HepG2 (cell line): ENCODE results near the gene MRPS7. TPM values are rescaled to one million over a fixed set of nuclear protein-coding genes. Genes with fewer than 3 reads are reported as not detected.

ENCODE experiments used
- AGO1 ChIP-seq: fragments of 200-400 bp; formaldehyde crosslinking; IDR thresholded peaks from 2 replicates; pipeline ENCODE4 v1.6.1; 2017; ENCODE audit warnings: mild to moderate bottlenecking, low read depth, low read length, moderate library complexity; ENCODE audit not compliant: poor library complexity, severe bottlenecking
- FIP1L1 ChIP-seq: fragments of 200-400 bp; formaldehyde crosslinking; IDR thresholded peaks from 2 replicates; pipeline ENCODE4 v1.6.1; 2018; ENCODE audit warnings: low read depth, mild to moderate bottlenecking, low read length, moderate library complexity, borderline replicate concordance; ENCODE audit not compliant: insufficient read depth
- SALL1 ChIP-seq: sonication (generic); formaldehyde crosslinking; IDR thresholded peaks from 2 replicates; pipeline ENCODE4 v1.8.0; 2022; ENCODE audit warnings: mild to moderate bottlenecking, missing genetic modification reagents
- SRSF1 ChIP-seq: fragments of 200-400 bp; formaldehyde crosslinking; optimal IDR thresholded peaks from 2 replicates; pipeline ENCODE3; 2017; ENCODE audit warnings: mild to moderate bottlenecking, low read depth, low read length, moderate library complexity
- polyA plus RNA-seq, 8 experiments: library from polyadenylated mRNA; depleted of rRNA in 3 of 8; stranded (reverse) in 7 of 8; unstranded in 1 of 8; fragments of >200 nt; fragmentation: Illumina TruSeq in 4 of 8; extraction: Trizol in 4 of 8; gene quantifications; 2 replicates each; pipeline versions ENCODE4 v1.2.1 to v1.2.3, GENCODE V29; 2011 to 2016; ENCODE audit warnings: low read depth in 4 of 8, missing spikeins in 1 of 8, mixed read lengths in 1 of 8; ENCODE audit not compliant: insufficient read depth in 1 of 8
- total RNA-seq, 5 experiments: library from RNA; depleted of rRNA; stranded (reverse); fragments of >200 nt; fragmentation: Illumina TruSeq; extraction: Trizol; gene quantifications; 2 replicates each; pipeline ENCODE4 v1.2.3, GENCODE V29; 2016; ENCODE audit warnings: low read depth in 1 of 5
- TF ChIP-seq, protein P1 (sequence below): sonication (generic); formaldehyde crosslinking; IDR thresholded peaks from 2 replicates; pipeline ENCODE4 v1.4.0; 2020; ENCODE audit warnings: missing genetic modification reagents, mild to moderate bottlenecking, borderline replicate concordance
- TF ChIP-seq, protein P2 (sequence below), 2 experiments: sonication (generic) in 1 of 2; formaldehyde crosslinking in 1 of 2; IDR thresholded peaks; 2 replicates each; pipeline versions ENCODE4 v1.6.1 to v1.9.0; 2014 to 2022; ENCODE audit warnings: antibody characterized with exemption in 1 of 2, borderline replicate concordance in 1 of 2, inconsistent platforms in 1 of 2, low read depth in 1 of 2, missing genetic modification reagents in 1 of 2
- TF ChIP-seq, protein P3 (sequence below): sonication (generic); formaldehyde crosslinking; IDR thresholded peaks from 2 replicates; pipeline ENCODE4 v1.8.0; 2022; ENCODE audit warnings: missing genetic modification reagents, mild to moderate bottlenecking, moderate library complexity, borderline replicate concordance

The MRPS7 gene
- total and polyA plus RNA-seq, 2 of the 13 experiments (the other 11 are each of a cell fraction or from before 2014, with no cell fraction given): 97.0 to 162 TPM

DNA sequence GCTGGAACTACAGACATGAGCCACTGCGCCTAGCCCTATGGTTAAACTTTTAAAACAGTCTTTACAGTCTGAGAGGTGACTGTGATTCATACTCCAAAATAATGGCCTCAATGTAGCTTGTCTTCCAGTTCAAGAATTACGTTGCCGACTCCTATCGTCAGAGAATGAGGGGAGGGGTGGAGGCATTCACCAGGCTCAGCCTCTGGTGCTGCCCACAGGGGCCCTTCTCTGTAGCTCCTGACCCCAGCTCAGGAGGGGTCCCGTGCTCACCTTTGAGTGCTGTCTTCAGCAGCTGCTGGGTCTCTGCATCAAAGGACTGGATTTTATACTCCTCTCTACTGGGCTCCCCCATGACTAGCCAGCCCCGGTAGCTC, 8.2 kb downstream of the MRPS7 start (continued):
- TF ChIP-seq, protein P1, sequence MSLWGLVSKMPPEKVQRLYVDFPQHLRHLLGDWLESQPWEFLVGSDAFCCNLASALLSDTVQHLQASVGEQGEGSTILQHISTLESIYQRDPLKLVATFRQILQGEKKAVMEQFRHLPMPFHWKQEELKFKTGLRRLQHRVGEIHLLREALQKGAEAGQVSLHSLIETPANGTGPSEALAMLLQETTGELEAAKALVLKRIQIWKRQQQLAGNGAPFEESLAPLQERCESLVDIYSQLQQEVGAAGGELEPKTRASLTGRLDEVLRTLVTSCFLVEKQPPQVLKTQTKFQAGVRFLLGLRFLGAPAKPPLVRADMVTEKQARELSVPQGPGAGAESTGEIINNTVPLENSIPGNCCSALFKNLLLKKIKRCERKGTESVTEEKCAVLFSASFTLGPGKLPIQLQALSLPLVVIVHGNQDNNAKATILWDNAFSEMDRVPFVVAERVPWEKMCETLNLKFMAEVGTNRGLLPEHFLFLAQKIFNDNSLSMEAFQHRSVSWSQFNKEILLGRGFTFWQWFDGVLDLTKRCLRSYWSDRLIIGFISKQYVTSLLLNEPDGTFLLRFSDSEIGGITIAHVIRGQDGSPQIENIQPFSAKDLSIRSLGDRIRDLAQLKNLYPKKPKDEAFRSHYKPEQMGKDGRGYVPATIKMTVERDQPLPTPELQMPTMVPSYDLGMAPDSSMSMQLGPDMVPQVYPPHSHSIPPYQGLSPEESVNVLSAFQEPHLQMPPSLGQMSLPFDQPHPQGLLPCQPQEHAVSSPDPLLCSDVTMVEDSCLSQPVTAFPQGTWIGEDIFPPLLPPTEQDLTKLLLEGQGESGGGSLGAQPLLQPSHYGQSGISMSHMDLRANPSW (CRISPR knock-in tag): 0 out of 2 replicates have a peak, but pooled peaks have one; percentile 52
- TF ChIP-seq SALL1: no peak
- TF ChIP-seq SRSF1: no peak
- TF ChIP-seq AGO1: no peak
- TF ChIP-seq, protein P2, sequence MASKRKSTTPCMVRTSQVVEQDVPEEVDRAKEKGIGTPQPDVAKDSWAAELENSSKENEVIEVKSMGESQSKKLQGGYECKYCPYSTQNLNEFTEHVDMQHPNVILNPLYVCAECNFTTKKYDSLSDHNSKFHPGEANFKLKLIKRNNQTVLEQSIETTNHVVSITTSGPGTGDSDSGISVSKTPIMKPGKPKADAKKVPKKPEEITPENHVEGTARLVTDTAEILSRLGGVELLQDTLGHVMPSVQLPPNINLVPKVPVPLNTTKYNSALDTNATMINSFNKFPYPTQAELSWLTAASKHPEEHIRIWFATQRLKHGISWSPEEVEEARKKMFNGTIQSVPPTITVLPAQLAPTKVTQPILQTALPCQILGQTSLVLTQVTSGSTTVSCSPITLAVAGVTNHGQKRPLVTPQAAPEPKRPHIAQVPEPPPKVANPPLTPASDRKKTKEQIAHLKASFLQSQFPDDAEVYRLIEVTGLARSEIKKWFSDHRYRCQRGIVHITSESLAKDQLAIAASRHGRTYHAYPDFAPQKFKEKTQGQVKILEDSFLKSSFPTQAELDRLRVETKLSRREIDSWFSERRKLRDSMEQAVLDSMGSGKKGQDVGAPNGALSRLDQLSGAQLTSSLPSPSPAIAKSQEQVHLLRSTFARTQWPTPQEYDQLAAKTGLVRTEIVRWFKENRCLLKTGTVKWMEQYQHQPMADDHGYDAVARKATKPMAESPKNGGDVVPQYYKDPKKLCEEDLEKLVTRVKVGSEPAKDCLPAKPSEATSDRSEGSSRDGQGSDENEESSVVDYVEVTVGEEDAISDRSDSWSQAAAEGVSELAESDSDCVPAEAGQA (IDR thresholded peaks at IDR 0.05; ENCODE audit: low read depth): 0 out of 2 replicates have a peak, but pooled peaks have one; percentile 8
- TF ChIP-seq, protein P2 (CRISPR knock-in tag; IDR thresholded peaks at IDR 0.05; ENCODE audit: borderline replicate concordance): no peak
- TF ChIP-seq FIP1L1: 0 out of 2 replicates have a peak, but pooled peaks have one; percentile 29
- TF ChIP-seq, protein P3, sequence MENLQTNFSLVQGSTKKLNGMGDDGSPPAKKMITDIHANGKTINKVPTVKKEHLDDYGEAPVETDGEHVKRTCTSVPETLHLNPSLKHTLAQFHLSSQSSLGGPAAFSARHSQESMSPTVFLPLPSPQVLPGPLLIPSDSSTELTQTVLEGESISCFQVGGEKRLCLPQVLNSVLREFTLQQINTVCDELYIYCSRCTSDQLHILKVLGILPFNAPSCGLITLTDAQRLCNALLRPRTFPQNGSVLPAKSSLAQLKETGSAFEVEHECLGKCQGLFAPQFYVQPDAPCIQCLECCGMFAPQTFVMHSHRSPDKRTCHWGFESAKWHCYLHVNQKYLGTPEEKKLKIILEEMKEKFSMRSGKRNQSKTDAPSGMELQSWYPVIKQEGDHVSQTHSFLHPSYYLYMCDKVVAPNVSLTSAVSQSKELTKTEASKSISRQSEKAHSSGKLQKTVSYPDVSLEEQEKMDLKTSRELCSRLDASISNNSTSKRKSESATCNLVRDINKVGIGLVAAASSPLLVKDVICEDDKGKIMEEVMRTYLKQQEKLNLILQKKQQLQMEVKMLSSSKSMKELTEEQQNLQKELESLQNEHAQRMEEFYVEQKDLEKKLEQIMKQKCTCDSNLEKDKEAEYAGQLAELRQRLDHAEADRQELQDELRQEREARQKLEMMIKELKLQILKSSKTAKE (CRISPR knock-in tag): no peak
